ENCODE results near the gene VAV2.

DNA sequence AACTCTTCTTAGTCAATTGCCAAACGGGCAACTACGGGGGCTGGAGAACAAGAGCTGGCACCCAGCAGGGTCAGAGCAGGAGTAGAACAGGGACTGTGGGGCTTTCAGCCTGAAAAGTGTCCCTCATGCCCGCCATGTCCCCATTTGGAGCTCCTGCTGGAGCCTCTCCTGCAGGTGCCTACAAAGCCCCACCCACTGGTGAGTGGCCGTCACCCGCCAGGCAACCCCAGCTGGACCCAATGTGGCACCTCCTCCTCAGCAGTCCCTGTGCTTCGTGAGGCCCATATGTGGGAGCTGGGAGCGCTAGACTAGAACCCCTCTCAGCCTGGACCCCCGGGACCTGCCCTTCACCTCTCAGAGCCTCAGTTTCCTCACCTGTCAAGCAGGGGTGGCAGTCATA is 40.9 kb downstream of the VAV2 start:
- no peak for TF ChIP-seq CTCF (IDR thresholded peaks at IDR 0.05)
- no peak for TF ChIP-seq POLR2A (IDR thresholded peaks at IDR 0.05)
- TF ChIP-seq POLR2AphosphoS5 (IDR thresholded peaks at IDR 0.05), result no peak

All from breast epithelium (tissue), 3 donors.